ENCODE measurements around the gene MAT2B. TPM values are rescaled to one million over a fixed set of nuclear protein-coding genes. Genes with fewer than 3 reads are reported as not detected.

MAT2B gene
- total and polyA plus RNA-seq, 9 of the 15 experiments (the other 6 are each of a cell fraction or from before 2014, with no cell fraction given) = 32.0 to 57.7 (median 43.6) TPM

GRCh38 chr5:163505368-163506094 is at the start of gene MAT2B (continued):
- TF ChIP-seq CCNT2 (IDR thresholded peaks at IDR 0.05; ENCODE audit: borderline replicate concordance, extremely low read depth, insufficient read length, low read depth, low read length) = peak; percentile 85
- TF ChIP-seq ZNF324 (CRISPR knock-in tag; IDR thresholded peaks at IDR 0.05) = no peak
- TF ChIP-seq KDM1A (IDR thresholded peaks at IDR 0.05) = 0 out of 4 replicates have a peak, but pooled peaks of 1 of the 2 experiments have one; percentile 1
- peak; percentile 13; the same call in 1 of the 2 replicates for TF ChIP-seq KLF16 (IDR thresholded peaks at IDR 0.05)
- no peak for TF ChIP-seq MBD1 (CRISPR knock-in tag; IDR thresholded peaks at IDR 0.05)
- no peak for TF ChIP-seq NR2C2 (CRISPR knock-in tag; IDR thresholded peaks at IDR 0.05)
- peak; percentile 94 for TF ChIP-seq NR2C2 (tag; IDR thresholded peaks at IDR 0.05)
- TF ChIP-seq PTRF (tag; IDR thresholded peaks at IDR 0.05) = no peak
- peak; percentile 18 for TF ChIP-seq SMAD1 (IDR thresholded peaks at IDR 0.05; ENCODE audit: low read depth, low read length, partially characterized antibody)
- no peak for TF ChIP-seq TFAM (CRISPR knock-in tag; conservative IDR thresholded peaks at IDR 0.05)
- peak; percentile 20; the same call in 1 of the 2 replicates for TF ChIP-seq ZBTB1 (CRISPR knock-in tag; IDR thresholded peaks at IDR 0.05; ENCODE audit: borderline replicate concordance, low read depth)
- no peak for TF ChIP-seq SREBF1 (IDR thresholded peaks at IDR 0.05; ENCODE audit: borderline replicate concordance, low read depth, low read length)
- no peak for TF ChIP-seq MTF1 (CRISPR knock-in tag; IDR thresholded peaks at IDR 0.05; ENCODE audit: borderline replicate concordance)
- TF ChIP-seq, protein P1, sequence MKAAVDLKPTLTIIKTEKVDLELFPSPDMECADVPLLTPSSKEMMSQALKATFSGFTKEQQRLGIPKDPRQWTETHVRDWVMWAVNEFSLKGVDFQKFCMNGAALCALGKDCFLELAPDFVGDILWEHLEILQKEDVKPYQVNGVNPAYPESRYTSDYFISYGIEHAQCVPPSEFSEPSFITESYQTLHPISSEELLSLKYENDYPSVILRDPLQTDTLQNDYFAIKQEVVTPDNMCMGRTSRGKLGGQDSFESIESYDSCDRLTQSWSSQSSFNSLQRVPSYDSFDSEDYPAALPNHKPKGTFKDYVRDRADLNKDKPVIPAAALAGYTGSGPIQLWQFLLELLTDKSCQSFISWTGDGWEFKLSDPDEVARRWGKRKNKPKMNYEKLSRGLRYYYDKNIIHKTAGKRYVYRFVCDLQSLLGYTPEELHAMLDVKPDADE (conservative IDR thresholded peaks at IDR 0.05; ENCODE audit: control insufficient read depth, low read depth, low read length) = 0 out of 2 replicates have a peak, but pooled peaks have one; percentile 69
- TF ChIP-seq, protein P2, sequence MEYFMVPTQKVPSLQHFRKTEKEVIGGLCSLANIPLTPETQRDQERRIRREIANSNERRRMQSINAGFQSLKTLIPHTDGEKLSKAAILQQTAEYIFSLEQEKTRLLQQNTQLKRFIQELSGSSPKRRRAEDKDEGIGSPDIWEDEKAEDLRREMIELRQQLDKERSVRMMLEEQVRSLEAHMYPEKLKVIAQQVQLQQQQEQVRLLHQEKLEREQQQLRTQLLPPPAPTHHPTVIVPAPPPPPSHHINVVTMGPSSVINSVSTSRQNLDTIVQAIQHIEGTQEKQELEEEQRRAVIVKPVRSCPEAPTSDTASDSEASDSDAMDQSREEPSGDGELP (CRISPR knock-in tag; IDR thresholded peaks at IDR 0.05; ENCODE audit: borderline replicate concordance) = peak; percentile 60; the same call in 1 of the 2 replicates
- no peak for TF ChIP-seq ZNF644 (tag; IDR thresholded peaks at IDR 0.05; ENCODE audit: low read depth)
- peak; percentile 21 for TF ChIP-seq ASH1L (IDR thresholded peaks at IDR 0.05; ENCODE audit: borderline replicate concordance, low read depth, partially characterized antibody)
- TF ChIP-seq HNRNPK (IDR thresholded peaks at IDR 0.05; ENCODE audit: low read depth, low read length, poor library complexity, severe bottlenecking) = no peak
- peak; percentile 77; the same call in 1 of the 2 replicates for TF ChIP-seq CBX1 (IDR thresholded peaks at IDR 0.05; ENCODE audit: low read depth)
- no peak for TF ChIP-seq WHSC1 (IDR thresholded peaks at IDR 0.05; ENCODE audit: low read length)
- TF ChIP-seq ADNP (tag; IDR thresholded peaks at IDR 0.05) = no peak
- peak; percentile 61 for TF ChIP-seq NFIC (IDR thresholded peaks at IDR 0.05)
- peak in 1 of 2 experiments; percentile 48; a peak in 1 of 4 replicates for TF ChIP-seq TRIM24 (IDR thresholded peaks at IDR 0.05)
- TF ChIP-seq ZNF445 (CRISPR knock-in tag; IDR thresholded peaks at IDR 0.05; ENCODE audit: low read depth) = no peak
- TF ChIP-seq CHCHD3 (CRISPR knock-in tag; IDR thresholded peaks at IDR 0.05) = 0 out of 2 replicates have a peak, but pooled peaks have one; percentile 73

Data from K562 (cell line).